Stimulated activated CD8-positive, alpha-beta memory T cell treated with anti-CD3 and anti-CD28 coated beads, Interleukin-4, amount 100 ng/mL, for 4 hours (primary cell): ENCODE measurements around the gene CDKN2AIP.
"Not testable (repeated sequence)": the region's sequence is repeated elsewhere in the genome, so short reads cannot be mapped to it uniquely, and the experiment has no call there.

Experiments
- DNase-seq, 2 donors: peaks; one replicate each; pipeline ENCODE4 v3.0.0-alpha.2; 2020; ENCODE audit warnings: low read depth in 2 of 2, low spot score in 1 of 2

The CDKN2AIP gene

DNA sequence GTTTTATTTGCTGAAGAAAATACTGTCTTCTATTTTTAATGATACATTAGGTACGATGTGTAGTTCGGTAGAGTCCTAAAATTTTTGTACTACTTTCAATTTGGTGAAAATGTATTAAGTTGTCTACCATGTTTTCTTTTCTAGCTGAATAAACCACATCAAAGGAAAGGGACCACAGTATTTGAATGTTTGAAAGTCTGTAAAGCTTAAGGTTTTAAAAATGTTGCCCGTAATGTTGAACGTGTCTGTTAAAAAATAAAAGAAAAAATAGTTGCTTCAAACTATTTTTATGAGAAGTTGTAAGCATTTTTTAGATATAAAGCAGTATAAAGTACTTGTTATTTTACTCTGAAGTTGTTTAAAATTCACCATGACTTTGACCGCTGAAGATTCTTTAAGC is 3.2 kb downstream of the CDKN2AIP start:
- DNase-seq = no peak

DNA sequence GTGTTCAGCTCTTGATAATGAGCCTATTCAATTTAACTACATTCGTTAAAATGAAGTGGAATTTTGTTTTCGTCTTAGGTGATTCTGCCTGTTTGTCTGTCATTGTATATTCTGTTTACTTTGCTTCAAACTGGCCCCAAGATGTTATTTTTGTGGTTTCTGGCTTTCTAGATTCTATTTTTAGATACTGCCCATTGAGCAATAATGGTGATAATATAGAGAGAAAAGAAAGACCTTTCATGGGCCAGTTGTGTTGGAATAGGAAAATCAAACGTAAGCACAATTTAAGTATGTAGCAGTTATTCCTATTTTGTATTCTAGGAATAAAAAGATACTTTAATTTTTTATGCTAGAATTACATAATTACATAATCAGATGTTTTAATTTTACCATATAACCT is 4.0 kb downstream of the CDKN2AIP start:
- DNase-seq = no peak

DNA sequence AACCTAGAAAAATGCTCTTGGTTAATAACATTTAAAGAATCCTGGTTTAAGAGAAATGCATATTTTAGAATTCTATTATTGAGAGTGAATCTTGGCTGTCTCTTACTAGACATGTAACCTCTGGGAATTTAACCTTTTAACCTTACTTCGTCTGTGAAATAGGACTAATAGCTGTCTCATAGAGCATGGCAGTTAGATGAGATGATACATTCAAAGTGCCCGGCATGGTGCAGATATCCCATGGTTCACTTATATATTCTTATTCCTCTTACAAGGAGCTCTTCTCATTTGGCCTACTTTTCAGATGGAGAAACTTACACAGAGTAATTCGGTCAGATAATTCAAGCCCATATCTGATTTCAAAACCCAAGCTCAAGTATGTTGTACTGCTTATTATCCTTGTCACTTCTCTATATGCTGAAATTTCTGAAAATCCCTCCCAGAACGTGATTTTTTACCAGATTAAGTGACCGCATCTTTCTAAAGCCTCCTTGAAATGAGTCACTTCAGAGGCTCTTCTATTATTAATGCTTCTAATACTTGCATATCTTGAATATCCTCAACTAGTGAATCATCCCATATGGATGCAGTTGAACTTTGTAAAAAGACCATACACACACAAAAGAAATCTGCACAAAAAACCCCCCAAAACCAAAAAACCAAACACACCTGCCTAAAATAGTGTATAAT is 4.9 kb downstream of the CDKN2AIP start:
- no peak for DNase-seq

DNA sequence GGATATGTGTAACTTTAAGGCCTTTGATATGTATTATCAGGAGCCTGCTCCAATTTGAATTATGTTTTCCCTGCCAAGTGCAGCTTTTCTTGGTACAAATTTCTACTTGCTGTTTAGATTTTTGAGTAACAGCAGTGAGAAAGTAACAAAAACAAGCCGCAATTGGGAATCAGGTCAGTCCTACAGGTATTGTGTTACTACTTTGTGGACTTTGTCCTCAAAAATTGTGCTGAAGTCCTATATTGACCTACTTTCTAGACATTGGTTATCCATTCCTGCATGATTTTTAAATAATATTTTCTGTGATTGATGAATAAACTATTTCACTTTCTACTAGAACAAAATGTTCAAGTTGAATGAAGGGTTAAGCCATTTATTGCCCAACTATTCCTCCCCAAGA is 5.7 kb downstream of the CDKN2AIP start:
- no peak for DNase-seq

DNA sequence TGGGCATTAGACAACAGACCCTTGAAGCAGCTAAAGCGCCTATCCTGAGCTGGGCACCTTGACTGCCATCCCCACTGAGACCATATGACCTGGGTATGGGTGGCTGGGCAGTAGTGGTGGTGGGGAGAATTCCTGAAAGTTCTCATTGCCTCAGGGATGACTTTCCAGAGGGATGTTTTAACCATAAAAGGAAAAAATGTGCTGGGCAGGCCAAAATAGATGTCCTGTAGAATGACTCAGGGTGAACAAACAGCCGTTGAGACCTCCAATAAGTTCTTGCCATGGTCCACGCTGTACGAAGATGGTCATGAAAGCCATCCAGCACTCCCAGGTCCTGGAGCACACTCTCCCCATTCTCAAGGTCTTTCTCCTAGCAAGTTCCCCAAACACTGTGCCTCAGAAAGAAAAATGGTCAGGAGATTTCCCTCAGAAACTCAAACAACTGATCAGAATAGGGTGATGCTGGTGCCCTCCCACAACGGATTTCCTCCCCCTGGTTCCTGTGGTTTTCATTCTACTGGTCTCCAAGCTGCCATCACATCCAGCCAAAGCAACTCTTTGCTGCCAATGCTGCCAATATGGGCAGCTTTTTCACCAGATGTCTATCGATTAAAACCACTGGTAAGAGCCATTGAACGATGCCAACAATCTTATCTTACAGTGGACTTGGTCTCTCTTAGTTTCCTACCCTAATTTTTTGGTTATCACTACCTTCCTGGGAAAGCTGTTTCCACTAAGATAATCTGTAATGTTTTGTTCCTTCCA is 11.2 kb downstream of the CDKN2AIP start:
- DNase-seq = no peak

DNA sequence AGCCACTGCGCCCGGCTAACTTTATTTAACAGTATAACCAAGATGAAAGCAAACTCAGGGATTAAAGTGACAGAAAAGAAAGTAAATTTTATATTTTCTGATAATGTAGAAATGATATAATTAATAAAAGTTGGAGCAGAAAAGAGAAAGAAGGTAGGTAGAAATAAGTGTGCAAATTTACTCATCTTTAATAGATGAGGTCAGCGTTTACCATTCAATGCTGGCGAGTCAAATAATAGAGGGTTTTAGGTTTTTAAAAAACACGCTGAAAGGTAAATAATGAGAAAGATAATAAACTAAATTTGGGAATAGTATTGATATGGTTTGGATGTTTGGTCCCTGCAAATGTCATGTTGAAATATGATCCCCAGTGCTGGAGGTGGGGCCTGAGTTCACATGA is 13.6 kb downstream of the CDKN2AIP start:
- DNase-seq = no peak

DNA sequence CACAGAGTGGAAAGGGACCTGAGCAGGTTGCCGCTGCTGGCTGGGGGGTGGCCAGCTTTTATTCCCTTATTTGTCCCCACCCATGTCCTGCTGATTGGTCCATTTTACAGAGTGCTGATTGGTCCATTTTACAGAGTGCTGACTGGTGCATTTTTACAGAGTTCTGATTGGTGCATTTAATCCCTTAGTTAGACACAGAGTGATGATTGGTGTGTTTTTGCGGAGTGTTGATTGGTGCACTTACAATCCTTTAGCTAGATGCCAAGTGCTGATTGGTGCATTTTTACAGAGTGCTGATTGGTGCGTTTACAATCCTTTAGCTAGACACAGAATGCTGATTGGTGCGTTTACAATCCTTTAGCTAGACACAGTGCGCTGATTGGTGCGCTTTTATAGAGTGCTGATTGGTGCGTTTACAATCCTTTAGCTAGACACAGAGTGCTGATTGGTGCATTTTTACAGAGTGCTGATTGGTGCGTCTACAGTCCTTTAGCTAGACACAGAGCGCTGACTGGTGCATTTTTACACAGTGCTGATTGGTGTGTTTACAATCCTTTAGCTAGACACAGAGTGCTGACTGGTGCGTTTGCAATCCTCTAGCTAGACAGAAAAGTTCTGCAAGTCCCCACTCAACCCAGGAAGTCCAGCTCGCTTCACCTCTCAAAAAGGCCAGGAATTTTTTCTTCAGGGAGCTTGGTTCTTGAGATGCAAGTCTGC is 19.6 kb downstream of the CDKN2AIP start:
- DNase-seq = not testable (repeated sequence)

DNA sequence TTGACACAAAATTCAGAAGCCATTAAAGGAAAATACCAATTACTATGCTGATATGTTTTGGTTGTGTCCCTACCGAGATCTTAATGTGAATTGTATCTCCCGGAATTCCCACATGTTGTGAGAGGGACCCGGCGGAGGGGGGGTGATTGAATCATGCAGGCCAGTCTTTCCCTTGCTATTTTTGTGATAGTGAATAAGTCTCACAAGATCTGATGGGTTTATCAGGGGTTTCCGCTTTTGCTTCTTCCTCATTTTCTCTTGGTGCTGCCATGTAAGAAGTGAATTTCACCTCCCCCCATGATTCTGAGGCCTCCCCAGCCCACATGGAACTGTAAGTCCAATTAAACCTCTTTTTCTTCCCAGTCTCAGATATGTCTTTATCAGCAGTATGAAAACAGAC is 21.4 kb downstream of the CDKN2AIP start:
- not testable (repeated sequence) for DNase-seq

DNA sequence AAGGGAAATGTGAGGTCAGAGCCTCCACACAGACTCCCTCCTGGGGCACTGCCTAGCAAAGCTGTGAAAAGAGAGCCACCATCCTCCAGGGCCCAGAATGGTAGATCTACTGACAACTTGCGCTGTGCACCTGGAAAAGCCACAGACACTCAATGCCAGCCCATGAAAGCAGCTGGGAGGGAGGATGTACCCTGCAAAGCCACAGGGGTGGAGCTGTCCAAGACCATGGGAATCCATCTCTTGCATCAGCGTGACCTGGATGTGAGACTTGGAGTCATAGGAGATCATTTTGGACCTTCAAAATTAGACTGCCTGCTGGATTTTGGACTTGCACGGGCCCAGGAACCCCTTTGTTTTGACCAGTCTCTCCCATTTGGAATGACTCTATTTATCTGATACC is 22.8 kb downstream of the CDKN2AIP start:
- DNase-seq = no peak

DNA sequence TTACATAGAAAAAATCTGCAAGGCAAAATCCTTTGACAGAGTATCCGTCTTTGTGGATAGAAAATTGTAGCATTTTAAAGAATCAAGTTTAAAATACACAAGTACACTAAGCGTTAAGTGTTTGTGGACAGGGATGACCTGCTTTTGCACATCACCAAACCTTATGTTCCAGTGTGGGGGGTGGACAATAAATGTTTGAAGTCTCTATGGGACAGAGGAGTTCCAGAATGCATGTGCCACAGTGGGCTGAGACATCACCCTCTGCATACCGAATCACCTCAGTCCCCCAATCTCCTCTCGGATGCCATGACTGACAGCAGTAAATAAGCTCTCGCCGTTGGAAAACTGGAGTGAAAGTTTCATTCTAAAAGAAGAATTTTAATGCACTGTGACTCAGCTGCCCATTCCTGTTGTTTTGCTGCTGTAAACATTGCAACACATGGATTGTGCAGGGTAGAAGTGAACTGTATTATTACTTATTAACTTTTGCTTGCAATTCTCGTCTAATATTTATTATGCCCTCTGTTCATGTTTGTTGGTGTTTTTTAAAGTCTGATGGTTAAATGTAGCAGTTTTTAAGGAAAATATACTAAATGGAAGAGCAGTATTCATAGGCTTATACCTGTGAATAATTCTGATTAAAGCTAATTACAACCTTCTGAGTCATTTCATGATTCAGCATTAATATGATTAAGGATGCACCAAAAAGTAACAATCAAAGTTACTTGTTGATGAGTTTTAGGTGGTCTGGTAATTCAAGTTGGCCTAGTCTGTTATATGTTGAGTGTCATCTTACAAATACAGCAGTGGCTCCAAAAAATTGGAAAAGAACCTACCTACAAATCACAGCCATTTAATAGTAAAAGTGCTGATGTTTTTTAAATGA is 24.0 kb downstream of the CDKN2AIP start:
- no peak for DNase-seq

DNA sequence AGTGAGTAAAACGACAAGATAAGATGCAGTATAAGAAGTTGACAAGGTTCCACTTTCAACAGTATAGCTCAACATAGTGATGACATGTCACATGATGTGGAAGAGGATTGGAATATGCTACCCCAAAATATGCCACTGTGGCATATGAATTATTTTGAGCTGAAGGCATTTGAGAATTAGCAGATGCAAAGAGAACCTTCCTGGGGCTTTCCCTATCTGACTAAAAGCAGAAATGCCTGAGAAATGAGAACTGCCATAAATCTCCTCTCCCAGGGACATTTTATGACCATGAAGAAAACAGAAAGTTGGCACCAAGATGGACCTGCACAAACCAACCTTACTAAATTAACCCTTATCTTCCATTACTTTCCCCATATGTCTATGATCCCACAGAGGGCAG is 24.8 kb downstream of the CDKN2AIP start:
- DNase-seq = no peak

DNA sequence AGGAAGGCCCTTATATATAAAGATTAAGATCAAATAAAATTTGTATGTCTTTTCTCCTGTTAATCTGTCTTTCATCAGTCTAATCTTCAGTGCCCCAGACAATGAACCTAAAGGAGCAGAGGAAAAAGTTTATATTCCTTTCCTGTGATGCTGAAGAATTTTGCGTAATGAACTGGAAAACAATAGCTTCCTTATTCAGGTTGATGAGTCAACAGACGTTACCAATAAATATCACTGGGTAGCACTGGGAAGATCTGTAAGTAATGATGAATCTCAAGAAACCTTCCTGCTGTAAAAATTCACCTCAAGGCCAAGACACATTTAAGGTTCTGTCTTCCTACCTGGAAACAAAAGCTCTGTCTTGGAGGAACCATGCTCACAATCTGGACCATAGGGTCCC is 25.5 kb downstream of the CDKN2AIP start:
- no peak for DNase-seq

DNA sequence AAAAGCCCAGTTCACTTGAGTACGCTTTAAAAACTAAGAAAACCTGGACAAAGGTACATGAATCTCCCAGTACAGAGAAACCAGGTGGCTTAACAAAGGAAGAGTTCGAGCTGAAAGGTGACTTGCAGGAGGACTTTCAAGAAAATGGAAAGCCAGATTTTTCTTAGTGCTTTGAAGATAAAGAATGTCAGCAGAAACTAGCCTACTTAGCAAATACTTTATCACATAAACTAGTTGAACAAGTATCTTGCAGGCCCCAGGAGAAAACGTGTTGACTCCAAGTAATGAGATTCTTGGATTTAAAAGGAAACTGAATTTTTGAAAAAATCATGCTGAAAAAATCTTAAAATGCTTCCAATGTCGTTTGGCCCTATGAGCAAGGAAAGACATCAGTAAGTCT is 26.4 kb downstream of the CDKN2AIP start:
- no peak for DNase-seq

DNA sequence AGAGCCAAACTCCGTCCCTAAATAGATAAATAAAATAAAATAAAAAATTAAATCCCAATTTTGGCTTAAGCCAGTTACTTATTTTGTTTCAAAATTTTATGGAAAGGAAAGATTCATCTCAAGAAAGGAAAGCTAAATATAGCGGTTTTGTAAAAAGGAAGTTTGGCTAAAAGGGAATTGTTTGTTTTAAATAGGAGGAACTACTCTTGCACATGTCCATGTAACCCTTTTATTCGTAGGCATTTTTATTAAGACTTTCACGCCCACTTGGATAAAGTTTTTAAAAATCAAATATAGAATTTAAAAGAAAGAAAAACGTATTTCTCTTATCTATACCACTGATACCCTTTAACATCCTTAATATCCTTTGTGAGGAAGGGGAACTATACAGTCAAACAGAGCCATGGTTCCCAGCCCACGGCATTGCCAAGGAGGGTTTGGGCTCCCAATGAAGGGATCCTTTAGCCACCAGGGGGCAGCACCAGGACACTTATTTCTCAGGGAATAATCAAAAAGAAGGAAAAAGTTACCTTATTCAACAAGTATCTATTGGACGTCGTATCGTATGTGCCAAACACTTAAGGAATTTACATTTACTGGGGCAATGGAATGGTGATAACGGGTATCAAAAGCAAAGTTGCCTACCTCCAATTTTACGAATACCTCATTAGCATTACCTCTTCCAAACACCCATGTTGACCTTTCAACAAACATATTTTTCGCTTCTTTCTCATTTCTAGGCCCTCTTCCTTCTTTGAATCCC is 27.7 kb downstream of the CDKN2AIP start:
- DNase-seq = peak; percentile 48 to 90

DNA sequence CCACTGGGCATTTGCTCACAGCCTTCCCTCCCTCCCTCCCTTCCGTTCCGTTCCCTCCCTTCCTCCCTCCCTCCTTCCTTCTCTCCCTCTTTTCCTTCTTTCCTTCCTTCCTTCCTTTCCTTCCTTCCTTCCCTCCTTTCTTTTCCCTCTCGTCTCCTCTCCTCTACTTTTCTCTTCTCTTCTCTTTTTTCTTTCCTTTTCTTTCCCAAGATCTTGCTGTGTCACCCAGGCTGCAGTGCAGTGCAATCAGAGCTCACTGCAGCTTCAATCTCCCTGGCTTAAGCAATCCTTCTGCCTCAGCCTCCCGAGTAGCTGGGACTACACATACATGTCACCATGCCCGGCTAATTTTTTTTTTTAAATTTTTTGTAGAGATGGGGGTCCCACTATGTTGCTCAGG is 33.7 kb downstream of the CDKN2AIP start:
- no peak for DNase-seq

DNA sequence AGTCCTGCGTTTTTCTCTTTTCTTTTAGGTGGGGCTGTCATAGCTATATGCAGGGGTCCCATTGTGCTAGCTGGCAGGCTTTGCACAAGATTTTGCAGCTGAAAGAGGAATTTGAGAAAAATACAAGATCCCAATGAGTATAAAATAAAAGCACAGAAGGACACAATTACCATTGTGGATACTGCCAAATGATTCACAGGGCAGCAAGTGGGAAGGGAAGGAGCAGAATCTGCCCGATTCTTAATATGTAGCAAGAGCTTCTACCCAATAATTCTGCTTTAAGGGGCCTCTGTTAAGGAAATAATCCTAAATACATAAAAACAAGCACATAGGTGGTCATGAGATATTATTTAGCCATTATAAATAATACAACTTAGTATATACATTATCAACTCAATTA is 34.5 kb downstream of the CDKN2AIP start:
- no peak for DNase-seq

DNA sequence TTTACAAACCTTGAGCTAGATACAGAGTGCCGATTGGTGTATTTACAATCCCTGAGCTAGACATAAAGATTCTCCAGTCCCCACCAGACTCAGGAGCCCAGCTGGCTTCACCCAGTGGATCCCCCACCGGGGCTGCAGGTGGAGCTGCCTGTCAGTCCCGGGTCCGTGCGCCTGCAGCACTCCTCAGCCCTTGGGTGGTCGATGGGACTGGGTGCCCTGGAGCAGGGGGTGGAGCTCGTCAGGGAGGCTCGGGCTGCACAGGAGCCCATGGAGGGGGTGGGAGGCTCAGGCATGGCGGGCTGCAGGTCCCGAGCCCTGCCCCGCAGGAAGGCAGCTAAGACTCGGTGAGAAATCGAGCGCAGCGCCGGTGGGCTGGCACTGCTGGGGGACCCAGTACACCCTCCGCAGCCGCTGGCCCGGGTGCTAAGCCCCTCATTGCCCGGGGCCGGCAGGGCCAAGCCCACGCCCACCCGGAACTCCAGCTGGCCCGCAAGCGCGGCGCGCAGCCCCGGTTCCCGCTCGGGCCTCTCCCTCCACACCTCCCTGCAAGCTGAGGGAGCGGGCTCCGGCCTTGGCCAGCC is 38.2 kb downstream of the CDKN2AIP start:
- DNase-seq = not testable (repeated sequence)

DNA sequence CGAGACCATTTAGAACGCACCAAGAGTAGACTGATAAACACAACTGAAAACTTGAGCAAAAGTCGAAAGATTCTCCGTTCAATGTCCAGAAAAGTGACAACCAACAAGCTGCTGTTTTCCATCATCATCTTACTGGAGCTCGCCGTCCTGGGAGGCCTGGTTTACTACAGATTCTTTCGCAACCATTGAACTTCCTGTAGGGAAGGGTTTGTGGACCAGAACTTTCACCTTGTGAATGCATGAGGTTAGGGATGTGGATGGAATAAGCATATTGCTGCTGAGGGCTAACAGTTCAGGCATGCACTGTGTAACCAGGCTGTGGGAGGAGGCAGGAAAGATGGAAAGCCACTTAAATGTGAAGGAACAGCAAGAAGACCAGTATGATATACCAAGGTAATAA is 39.6 kb downstream of the CDKN2AIP start:
- DNase-seq = no peak

DNA sequence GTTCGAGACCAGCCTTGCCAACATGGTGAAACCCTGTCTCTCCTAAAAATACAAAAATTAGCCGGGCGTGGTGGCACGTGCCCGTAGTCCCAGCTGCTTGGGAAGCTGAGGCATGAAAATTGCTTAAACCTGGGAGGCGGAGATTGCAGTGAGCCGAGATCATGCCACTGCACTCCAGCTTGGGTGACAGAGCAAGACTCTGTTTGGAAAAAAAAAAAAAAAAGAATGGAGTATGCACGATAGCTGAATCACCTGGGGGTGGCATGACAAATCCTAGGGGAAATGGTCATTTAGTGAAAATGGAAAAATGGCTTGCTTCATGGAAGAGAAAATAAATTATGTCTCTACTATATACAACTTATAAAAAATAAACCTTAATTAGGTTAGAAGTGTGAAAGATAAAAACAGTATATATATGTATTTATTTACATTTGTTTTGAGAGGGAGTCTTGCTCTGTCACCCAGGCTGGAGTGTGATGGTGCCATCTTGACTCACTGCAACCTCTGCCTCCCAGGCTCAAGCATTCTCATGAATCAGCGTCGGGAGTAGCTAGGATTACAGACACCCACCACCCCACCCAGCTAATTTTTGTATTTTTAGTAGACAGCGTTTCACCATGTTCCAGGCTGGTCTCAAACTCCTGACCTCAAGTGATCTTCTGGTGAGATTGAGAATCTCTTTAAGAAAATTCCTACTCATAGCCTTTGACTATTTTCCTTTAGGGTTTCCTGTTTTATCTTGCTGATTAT is 41.1 kb downstream of the CDKN2AIP start:
- DNase-seq = no peak
